ENCODE results near the gene SUMO4.

The SUMO4 gene

DNA sequence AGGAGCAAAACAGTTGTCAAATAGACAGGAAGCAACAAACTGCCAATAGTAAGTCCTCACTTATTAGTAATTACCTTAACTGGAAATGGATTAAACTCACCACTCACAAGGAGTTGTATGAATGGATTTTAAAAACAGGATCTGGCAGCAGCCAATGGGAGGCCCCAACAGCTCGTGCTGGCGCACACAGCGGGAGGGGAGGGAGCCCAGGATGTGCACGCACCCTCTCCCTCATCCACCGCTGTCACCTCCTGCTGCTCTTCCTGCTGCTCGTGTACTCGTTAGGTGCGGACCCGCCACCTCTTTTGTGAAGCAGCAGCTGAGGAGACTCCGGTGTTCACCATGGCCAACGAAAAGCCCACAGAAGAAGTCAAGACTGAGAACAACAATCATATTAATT, at the start of gene SUMO4:
Gene SUMO4, plus strand, starts transcription at position 213 of the 400 bp plus-strand sequence. Its CDS starts 130 bp downstream, at position 343.
- H3K27ac ChIP-seq = no peak within 1 kb of the TSS
- TF ChIP-seq CTCF (IDR thresholded peaks at IDR 0.05) (no peak), ZFX (IDR thresholded peaks at IDR 0.05; ENCODE audit: borderline replicate concordance) (no peak)

- TF ChIP-seq CTCF (IDR thresholded peaks at IDR 0.05) (no peak), ZFX (IDR thresholded peaks at IDR 0.05; ENCODE audit: borderline replicate concordance) (no peak)
These were observed 46.1 kb upstream of the SUMO4 start for GRCh38 chr6:149354009-149354408.

DNA sequence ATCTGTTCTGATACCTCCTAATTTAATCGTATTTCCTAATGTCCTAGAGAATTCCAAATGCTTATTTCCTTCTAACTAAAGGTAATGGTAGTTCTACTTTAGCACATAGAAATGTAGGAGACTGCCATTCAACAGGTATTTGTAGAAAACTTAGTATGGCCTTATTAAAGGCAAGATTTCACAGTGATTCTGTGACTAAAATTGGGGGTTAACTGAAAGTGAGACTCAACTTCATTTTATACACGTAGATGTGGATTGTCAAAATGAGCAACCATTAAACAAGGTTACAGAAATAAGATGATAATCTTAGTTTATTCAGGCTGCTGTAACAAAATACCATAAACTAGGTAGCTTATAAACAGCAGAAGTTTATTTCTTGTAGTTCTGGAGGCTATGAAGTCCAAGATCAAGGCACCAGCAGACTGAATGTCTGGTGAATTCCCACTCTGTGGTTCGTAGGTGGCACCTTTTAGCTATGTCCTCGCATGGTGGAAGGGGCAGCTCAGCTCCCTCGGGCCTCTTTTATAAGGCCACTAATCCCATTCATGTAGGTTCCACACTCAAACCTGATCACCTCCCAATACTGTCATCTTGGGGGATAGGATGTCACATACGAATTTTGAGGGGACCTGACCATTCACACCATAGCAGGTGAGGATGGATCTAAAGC, 43.8 kb upstream of the SUMO4 start:
- no peak overlapping the region for H3K27ac ChIP-seq
- TF ChIP-seq ZFX (IDR thresholded peaks at IDR 0.05; ENCODE audit: borderline replicate concordance) (no peak), CTCF (IDR thresholded peaks at IDR 0.05) (no peak)

More at GRCh38 chr6:149354009-149354408, 46.1 kb upstream of the SUMO4 start:
- H3K27ac ChIP-seq = no peak overlapping the region

GRCh38 chr6:149357726-149358538, 42.1 kb upstream of the SUMO4 start:
- TF ChIP-seq CTCF (IDR thresholded peaks at IDR 0.05) = no peak
- TF ChIP-seq ZFX (IDR thresholded peaks at IDR 0.05; ENCODE audit: borderline replicate concordance) = no peak

DNA sequence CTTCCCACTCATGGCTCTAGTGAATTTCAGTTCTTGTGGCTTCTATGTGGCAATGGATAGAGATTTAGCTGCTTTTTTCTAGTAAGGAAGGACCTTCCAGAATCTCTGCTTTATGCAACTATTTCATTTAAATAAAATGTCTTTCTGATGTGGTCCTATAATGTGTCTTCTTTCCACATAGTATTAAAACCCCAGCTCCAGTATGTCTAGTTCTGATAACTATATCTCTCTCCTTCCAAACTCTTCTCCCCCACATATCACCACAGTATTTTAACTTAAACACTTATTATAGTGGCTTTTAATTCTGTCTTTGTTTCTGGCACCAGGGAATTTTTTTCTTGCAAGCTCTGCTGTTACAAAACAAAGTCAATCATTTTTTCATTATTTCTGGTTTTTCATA, 40.6 kb upstream of the SUMO4 start:
- TF ChIP-seq ZFX (IDR thresholded peaks at IDR 0.05; ENCODE audit: borderline replicate concordance) = no peak
- no peak for TF ChIP-seq CTCF (IDR thresholded peaks at IDR 0.05)
- H3K27ac ChIP-seq = no peak overlapping the region

More at GRCh38 chr6:149357726-149358538, 42.1 kb upstream of the SUMO4 start:
- H3K27ac ChIP-seq = no peak overlapping the region

GRCh38 chr6:149360536-149360935, 39.5 kb upstream of the SUMO4 start:
- TF ChIP-seq CTCF (IDR thresholded peaks at IDR 0.05) (no peak), ZFX (IDR thresholded peaks at IDR 0.05; ENCODE audit: borderline replicate concordance) (no peak)

GRCh38 chr6:149362289-149362688, 37.8 kb upstream of the SUMO4 start:
- TF ChIP-seq ZFX (IDR thresholded peaks at IDR 0.05; ENCODE audit: borderline replicate concordance) (no peak), CTCF (IDR thresholded peaks at IDR 0.05) (no peak)
- H3K27ac ChIP-seq = no peak overlapping the region

More at GRCh38 chr6:149360536-149360935, 39.5 kb upstream of the SUMO4 start:
- H3K27ac ChIP-seq = no peak overlapping the region

Measured in 22Rv1 (cell line).